Measurements from ENCODE around the gene CREBL2. TPM values are rescaled to one million over a fixed set of nuclear protein-coding genes. Genes with fewer than 3 reads are reported as not detected.

Gene CREBL2
- total and polyA plus RNA-seq, 2 of the 13 experiments (the other 11 are each of a cell fraction or from before 2014, with no cell fraction given), result 6.9 to 8.4 TPM

GRCh38 chr12:12684375-12685106 lies 72.9 kb downstream of the CREBL2 start:
- ATAC-seq (no peak), FAIRE-seq (no peak), DNase-seq (ENCODE audit: low spot score) (peak; percentile 13)
- Histone ChIP-seq H3K4me1 (ENCODE audit: insufficient read depth, low read length) (no peaks in the 10 kb centered on the region), H3K4me2 (ENCODE audit: low read depth, low read length) (no peak overlapping the region), H3K9ac (ENCODE audit: insufficient read depth, low read depth, low read length) (no peak overlapping the region), H3K27me3 (ENCODE audit: control insufficient read depth in 1 of 2, insufficient read depth in 2 of 2, low read length in 2 of 2) (no peaks in the 10 kb centered on the region; a peak in 1 of 5 replicates), H3K4me3 (replicated peaks in 1 of 3; ENCODE audit: insufficient read depth in 1 of 3, low read depth in 2 of 3, low read length in 3 of 3) (no peak overlapping the region), H3K9me3 (ENCODE audit: low read length) (no peaks in the 10 kb centered on the region), H3K27ac (ENCODE audit: extremely low read length, insufficient read depth, low read length) (no peak overlapping the region), H3K36me3 (replicated peaks in 1 of 2; ENCODE audit: control insufficient read depth in 1 of 2, insufficient read depth in 2 of 2, low read length in 2 of 2) (no peaks in the 10 kb centered on the region), H2AFZ (ENCODE audit: low read length) (no peak overlapping the region), H4K20me1 (ENCODE audit: insufficient read depth, low read length) (no peaks in the 10 kb centered on the region), H3K79me2 (ENCODE audit: insufficient read depth, low read length) (no peaks in the 10 kb centered on the region)
- intact Hi-C loops (cut with micrococcal nuclease; ENCODE audit: unreplicated experiment) (no loop called here), in situ Hi-C loops (cut with HindIII; ENCODE audit: extremely low pct_ligation_motif_present, low pct_unique_long_range_greater_than_20kb) (no loop called here)
- BruUV-seq (replicated peaks), result no TSS peak
- 33% methylated on average over 5 of the region's 5 CpGs for WGBS (ENCODE audit: low lambda C conversion rate)
- CTCF ChIA-PET (ENCODE audit: low intra/inter-chr PET ratio, low total read pairs), result no interaction called here
- POLR2A ChIA-PET, result no interaction called here
- TF ChIP-seq RAD51 (IDR thresholded peaks at IDR 0.05; ENCODE audit: borderline replicate concordance) (no peak), EHMT2 (IDR thresholded peaks at IDR 0.05; ENCODE audit: borderline replicate concordance, low read depth, low read length) (peak; percentile 88), MIER2 (CRISPR knock-in tag; IDR thresholded peaks at IDR 0.05) (peak; percentile 96), ZNF280B (CRISPR knock-in tag; IDR thresholded peaks at IDR 0.05; ENCODE audit: borderline replicate concordance) (no peak), ISL2 (CRISPR knock-in tag; IDR thresholded peaks at IDR 0.05) (no peak), KMT2B (CRISPR knock-in tag; IDR thresholded peaks at IDR 0.05) (peak; percentile 37; the same call in 1 of the 2 replicates), TBX2 (CRISPR knock-in tag; IDR thresholded peaks at IDR 0.05; ENCODE audit: borderline replicate concordance) (no peak), HMG20A (CRISPR knock-in tag; IDR thresholded peaks at IDR 0.05; ENCODE audit: borderline replicate concordance) (no peak), ELF3 (CRISPR knock-in tag; IDR thresholded peaks at IDR 0.05) (0 out of 2 replicates have a peak, but pooled peaks have one; percentile 17), ZNF331 (CRISPR knock-in tag; IDR thresholded peaks at IDR 0.05) (peak; percentile 41; the same call in 1 of the 2 replicates), FOXJ3 (CRISPR knock-in tag; IDR thresholded peaks at IDR 0.05; ENCODE audit: borderline replicate concordance) (no peak), ZSCAN9 (CRISPR knock-in tag; IDR thresholded peaks at IDR 0.05; ENCODE audit: borderline replicate concordance) (0 out of 2 replicates have a peak, but pooled peaks have one; percentile 29), RARA (CRISPR knock-in tag; IDR thresholded peaks at IDR 0.05) (peak; percentile 21; the same call in 1 of the 2 replicates), SAP130 (CRISPR knock-in tag; IDR thresholded peaks at IDR 0.05; ENCODE audit: low read depth) (0 out of 2 replicates have a peak, but pooled peaks have one; percentile 28), TFE3 (CRISPR knock-in tag; IDR thresholded peaks at IDR 0.05) (0 out of 2 replicates have a peak, but pooled peaks have one; percentile 46), ESRRA (CRISPR knock-in tag; IDR thresholded peaks at IDR 0.05; ENCODE audit: low read depth) (no peak), DRAP1 (CRISPR knock-in tag; IDR thresholded peaks at IDR 0.05) (no peak), NR2F6 (IDR thresholded peaks at IDR 0.05) (no peak), NR2F6 (CRISPR knock-in tag; IDR thresholded peaks at IDR 0.05) (0 out of 2 replicates have a peak, but pooled peaks have one; percentile 22), ZNF235 (CRISPR knock-in tag; IDR thresholded peaks at IDR 0.05; ENCODE audit: borderline replicate concordance) (no peak), IRF1 (CRISPR knock-in tag; IDR thresholded peaks at IDR 0.05; ENCODE audit: low read depth) (no peak), ZNF792 (CRISPR knock-in tag; IDR thresholded peaks at IDR 0.05) (peak; percentile 32; the same call in 1 of the 2 replicates), MLLT10 (CRISPR knock-in tag; IDR thresholded peaks at IDR 0.05) (no peak)

Measured in HepG2 (cell line).